ENCODE data around the gene THRA. TPM values are rescaled to one million over a fixed set of nuclear protein-coding genes. Genes with fewer than 3 reads are reported as not detected.

Gene THRA
- total RNA-seq, 2 donors from 2014 or later, result 10.3 to 14.4 TPM

DNA sequence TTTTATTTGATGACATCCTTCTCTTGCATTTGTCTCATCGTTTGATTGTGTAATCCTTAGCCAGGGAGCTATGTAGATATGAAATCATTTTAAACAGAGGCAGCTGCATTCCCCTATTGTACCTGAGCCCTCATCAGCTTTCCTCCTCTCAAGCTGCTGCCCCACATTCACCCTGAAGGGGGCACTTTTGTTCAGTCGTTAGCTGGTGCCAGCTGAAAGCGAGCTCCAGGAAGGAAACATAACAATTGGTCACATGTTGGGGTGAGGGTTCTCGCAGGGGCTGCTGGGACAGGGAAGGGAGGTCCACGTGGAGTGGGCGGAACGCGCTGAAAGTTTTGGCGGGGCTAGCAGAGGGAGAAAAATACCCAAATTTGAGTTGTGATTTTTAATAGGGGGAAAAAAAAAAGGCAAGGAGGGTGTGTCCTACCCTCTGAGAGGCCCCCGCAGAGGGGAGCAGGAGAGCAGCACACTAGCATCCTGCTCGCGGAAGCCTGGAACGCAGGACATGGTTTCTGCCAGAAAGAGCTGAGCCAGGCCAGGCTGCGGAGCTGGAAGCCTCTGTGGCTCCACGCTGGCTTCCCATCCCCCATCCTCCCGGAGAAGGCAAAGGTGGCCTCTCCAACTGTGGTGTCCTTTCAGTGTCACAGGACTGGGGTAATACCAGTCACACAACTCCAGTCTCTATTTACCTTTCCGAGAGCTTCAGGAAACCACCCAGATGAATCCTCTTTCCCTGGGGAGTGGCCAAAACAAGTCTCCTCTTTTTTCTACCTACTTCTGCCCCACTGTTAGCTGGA, 50.5 kb downstream of the THRA start:
- Mint-ChIP-seq H3K36me3 (ENCODE audit: low read depth) (no peaks in the 10 kb centered on the region), H3K27me3 (no peaks in the 10 kb centered on the region), H3K9me3 (no peaks in the 10 kb centered on the region), H3K4me1 (peaks cover 41% of the 10 kb centered on the region), H3K27ac (peak overlapping the region; percentile 80), H3K4me3 (peak overlapping the region; percentile 77)
- ATAC-seq (replicated peaks), result peak; percentile 86

DNA sequence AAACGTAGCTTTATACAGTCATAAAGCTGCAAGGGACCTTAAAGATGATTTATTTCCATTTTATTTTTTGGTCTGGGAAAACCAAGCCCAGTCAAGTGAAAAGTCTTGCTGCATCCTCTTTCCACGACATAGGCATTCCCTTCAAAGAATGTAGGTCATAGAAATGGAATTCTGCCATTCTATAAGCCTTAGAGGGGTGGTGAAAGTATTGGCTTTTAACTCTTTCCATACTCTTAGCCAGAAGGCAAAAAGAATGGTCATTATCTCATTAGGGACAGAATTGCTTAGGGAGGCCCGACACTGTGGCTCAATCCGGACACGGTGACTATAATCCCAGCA, 51.1 kb downstream of the THRA start:
- Mint-ChIP-seq H3K36me3 (ENCODE audit: low read depth) (no peaks in the 10 kb centered on the region), H3K9me3 (no peaks in the 10 kb centered on the region), H3K4me3 (peak overlapping the region; percentile 77), H3K27ac (peak overlapping the region; percentile 80), H3K4me1 (peaks cover 42% of the 10 kb centered on the region), H3K27me3 (no peaks in the 10 kb centered on the region)
- ATAC-seq (replicated peaks), result no peak

DNA sequence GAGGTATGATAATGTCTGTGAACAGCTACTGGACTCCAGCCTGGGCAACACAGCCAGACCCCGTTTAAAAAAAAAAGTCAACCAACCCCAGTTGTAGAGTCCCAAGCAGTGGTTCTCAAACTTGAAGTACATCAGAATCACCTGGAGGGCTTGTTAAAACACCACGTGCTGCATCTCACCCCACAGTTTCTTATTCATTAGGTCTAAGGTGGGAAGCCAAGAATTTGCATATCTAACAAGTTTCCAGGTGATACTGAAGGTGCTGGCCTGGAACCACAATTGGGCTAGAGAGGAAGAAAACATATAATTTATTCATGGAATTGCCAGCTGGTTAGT, 52.3 kb downstream of the THRA start:
- Mint-ChIP-seq H3K27ac (peak overlapping the region; percentile 8), H3K9me3 (no peaks in the 10 kb centered on the region), H3K27me3 (no peaks in the 10 kb centered on the region), H3K4me3 (no peak overlapping the region), H3K36me3 (ENCODE audit: low read depth) (no peaks in the 10 kb centered on the region), H3K4me1 (peaks cover 35% of the 10 kb centered on the region)
- ATAC-seq (replicated peaks), result no peak

DNA sequence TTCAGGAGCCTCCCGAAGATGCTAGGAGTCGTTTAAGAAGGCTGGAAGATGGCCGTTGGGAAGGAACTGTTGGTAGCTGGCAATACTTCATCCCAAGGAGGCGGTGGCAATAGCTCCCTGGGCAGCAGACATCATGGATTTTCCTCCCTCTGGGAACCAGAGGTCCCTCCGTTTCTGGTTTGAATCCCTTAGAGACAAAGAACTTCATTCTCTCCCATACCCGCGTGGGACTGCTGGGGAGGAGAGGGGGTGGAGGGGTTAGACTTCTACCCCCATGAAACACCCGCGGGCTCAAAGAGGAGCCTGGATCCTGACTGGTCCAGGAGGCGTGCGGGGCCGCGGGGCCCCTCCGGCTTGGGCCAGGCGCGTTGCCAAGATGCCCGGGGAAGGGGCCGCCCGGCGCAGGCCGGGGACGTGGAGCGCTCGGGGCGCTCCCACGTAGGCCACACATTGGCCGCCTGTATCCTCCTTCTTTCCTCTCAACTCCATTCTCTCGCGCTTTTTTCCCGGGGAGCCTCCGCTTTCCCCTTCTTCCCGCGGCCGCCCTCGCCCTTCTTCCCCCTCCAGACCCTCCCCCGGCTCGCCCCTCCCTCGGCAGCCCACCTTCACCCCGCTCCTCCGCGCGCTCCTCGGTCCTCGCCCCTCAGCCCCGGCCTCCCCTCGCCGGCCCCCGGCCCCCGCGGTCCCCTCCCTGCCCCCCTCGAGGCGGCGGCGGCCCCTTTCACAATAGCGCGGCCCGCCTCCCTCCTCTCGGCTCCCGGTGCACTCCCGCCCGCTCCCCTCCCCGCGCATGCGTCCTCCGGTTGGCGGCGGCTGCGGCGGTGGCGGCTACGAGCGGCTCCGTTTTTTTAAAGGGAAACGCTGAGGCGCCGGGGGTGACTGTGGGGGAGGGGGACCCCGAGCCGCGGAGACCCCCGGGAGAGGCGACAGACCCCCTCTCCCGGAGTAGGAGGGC, 58.7 kb downstream of the THRA start, which contains the start of gene MSL1:
TSS of gene MSL1 (plus strand) at position 791 of the 955 bp plus-strand sequence. CDS start 642 bp downstream, outside the sequence.
- ATAC-seq (replicated peaks), result peak; percentile 78
- no peaks in the 10 kb centered on the region for H3K9me3 Mint-ChIP-seq
- H3K27ac Mint-ChIP-seq, result peak within 1 kb of the TSS; percentile 85
- H3K4me3 Mint-ChIP-seq, result peak within 1 kb of the TSS; percentile 80
- no peaks in the 10 kb centered on the region for H3K27me3 Mint-ChIP-seq
- peaks cover 25% of the 10 kb centered on the region for H3K4me1 Mint-ChIP-seq
- H3K36me3 Mint-ChIP-seq (ENCODE audit: low read depth), result peaks cover 45% of the 10 kb centered on the region

DNA sequence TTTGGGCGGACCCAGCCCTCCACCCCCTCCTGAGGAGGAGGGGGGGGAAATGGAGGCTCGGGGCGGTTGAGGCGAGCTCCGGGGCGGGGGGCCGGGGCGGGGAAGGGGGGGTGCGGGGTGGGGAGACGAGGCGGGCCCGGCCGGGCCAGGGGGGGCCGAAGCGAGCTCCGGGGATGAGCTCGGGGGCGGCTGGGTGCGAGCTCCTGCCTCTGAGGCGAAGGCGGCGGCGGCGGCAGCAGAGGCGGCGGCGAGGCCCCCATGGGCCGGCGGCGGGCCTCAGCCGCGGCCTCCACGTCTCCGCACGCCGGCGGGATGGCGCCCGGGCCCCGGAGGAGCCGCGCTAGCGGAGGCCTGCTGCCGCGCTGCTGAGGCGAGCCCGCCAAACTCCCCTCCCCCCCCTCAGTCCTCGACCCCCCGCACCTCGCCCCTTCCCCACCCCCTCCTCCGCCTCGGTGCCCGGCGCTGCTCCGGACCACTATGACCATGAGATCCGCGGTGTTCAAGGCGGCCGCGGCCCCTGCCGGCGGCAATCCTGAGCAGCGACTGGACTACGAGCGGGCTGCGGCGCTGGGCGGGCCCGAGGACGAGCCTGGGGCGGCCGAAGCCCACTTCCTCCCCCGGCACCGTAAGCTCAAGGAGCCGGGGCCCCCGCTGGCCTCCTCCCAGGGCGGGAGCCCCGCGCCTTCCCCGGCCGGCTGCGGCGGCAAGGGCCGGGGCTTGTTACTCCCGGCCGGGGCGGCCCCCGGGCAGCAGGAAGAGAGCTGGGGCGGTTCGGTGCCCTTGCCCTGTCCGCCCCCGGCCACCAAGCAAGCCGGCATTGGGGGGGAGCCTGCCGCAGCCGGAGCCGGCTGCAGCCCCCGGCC, 59.6 kb downstream of the THRA start:
- H3K27ac Mint-ChIP-seq, result peak overlapping the region; percentile 79

DNA sequence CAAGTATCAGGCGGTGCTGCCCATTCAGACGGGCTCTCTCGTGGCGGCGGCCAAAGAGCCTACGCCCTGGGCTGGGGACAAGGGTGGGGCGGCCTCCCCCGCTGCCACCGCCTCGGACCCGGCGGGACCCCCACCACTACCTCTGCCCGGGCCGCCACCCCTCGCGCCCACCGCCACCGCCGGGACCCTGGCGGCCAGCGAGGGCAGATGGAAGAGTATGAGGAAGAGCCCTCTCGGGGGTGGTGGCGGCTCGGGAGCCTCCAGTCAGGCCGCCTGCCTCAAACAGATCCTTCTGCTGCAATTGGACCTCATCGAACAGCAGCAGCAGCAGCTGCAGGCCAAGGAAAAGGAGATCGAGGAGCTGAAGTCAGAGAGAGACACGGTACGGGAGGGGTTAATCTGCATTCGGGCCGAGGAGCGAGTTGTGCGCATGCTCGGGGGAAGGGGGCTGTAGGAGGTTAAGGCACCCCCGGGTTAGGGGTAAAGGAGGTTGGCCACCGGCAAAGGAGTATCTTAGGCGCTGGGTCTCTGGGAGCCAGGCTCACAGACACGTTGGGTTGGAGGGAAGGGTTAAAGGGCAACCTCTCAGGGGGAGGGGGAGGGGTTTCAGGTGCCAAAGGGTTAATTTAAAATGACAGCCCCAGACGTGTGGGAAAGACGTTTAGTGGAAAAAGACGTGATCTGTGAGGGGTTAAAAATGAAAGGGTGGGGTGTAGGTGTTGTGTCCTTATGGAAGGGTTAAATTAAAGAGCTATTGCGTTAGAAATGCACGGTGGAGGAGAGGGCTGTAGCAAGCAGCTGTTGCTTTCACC, 60.4 kb downstream of the THRA start:
- Mint-ChIP-seq H3K27me3 (no peaks in the 10 kb centered on the region), H3K4me3 (peak overlapping the region; percentile 83), H3K9me3 (no peaks in the 10 kb centered on the region), H3K4me1 (peaks cover 25% of the 10 kb centered on the region), H3K27ac (peak overlapping the region; percentile 79), H3K36me3 (ENCODE audit: low read depth) (peaks cover 63% of the 10 kb centered on the region)
- ATAC-seq (replicated peaks), result peak; percentile 27

More for the DNA sequence above, 59.6 kb downstream of the THRA start:
- no peaks in the 10 kb centered on the region for H3K27me3 Mint-ChIP-seq
- no peaks in the 10 kb centered on the region for H3K9me3 Mint-ChIP-seq
- peak overlapping the region; percentile 83 for H3K4me3 Mint-ChIP-seq
- ATAC-seq (replicated peaks), result peak; percentile 41
- peaks cover 25% of the 10 kb centered on the region for H3K4me1 Mint-ChIP-seq
- peaks cover 54% of the 10 kb centered on the region for H3K36me3 Mint-ChIP-seq (ENCODE audit: low read depth)

DNA sequence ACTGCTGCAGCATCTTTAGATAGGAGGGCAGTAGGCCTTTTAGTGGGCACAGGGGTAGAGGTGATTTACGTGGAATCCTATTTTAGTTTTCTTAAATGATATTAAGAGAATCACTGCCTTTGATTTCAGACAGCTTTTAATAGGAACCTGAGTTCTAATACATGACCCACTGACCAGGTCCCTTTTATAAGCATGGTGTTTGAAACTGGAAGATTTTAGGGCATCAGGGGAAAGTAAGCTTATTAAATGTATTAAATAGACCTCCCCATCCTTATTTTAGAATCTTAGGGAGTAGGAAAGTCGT, 61.0 kb downstream of the THRA start:
- no peak for ATAC-seq (replicated peaks)
- Mint-ChIP-seq H3K36me3 (ENCODE audit: low read depth) (peaks cover 67% of the 10 kb centered on the region), H3K27me3 (no peaks in the 10 kb centered on the region), H3K9me3 (no peaks in the 10 kb centered on the region), H3K4me1 (peaks cover 20% of the 10 kb centered on the region), H3K27ac (peak overlapping the region; percentile 79), H3K4me3 (peak overlapping the region; percentile 83)

DNA sequence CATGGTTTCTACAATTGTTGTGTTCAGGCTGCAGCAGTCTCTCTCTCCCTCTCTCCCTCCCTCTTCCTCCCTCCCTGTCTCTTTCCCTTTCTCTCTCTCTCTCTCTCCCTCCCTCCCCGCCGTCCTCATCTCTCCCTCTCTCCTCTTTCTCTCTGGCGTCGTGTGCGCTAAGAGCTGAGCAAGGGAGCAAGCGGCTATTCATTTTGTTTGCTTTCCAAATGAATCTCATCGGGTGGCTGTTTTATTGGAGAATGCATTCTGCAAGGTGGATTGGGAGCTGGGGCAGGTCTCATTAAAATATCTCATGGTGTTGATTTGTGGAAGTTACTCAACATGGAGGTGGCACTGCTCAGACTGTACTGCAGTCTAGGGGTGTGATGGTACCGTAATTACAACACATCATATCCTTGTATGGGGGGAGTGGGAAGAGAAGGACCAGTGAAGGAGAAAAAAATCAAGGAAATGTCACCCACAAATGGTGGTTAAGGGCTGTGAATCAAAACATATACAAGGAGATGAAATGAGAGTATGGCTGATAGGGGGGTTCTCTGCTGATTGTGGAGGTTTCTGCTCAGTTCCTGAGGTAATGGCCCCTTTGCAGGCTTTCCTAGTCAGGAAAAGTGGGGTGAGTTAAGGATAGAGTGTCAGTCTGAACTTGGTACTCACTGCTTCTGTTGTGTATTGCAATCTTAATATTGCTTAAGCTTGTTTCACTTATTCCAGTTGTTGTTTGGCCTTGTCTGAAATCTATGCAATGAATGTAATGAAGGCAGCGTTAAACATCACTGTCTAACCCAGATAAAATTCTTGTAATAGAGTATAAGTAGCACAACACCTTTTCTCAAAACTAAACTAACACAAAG, 61.7 kb downstream of the THRA start:
- Mint-ChIP-seq H3K4me3 (peak overlapping the region; percentile 83), H3K27me3 (no peaks in the 10 kb centered on the region), H3K27ac (peak overlapping the region; percentile 79), H3K36me3 (ENCODE audit: low read depth) (peaks cover 75% of the 10 kb centered on the region), H3K9me3 (no peaks in the 10 kb centered on the region), H3K4me1 (peaks cover 20% of the 10 kb centered on the region)
- ATAC-seq (replicated peaks), result no peak

DNA sequence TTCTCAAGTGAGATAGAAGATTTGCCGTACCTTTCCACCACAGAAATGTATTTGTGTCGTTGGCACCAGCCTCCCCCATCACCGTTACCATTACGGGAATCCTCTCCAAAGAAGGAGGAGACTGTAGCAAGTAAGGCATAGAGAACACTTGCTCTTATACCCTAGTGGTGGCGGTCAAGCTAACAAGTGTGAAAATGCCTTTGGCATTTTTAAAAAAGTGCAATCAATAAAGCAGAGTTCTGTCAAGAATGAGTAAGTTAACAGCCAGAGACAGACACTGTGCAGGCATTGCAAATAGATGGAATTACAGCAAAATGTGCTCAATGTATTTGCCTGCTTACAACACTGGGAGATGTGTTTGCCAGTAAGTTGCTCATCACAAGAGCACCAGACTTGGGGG, 66.7 kb downstream of the THRA start:
- no peak for ATAC-seq (replicated peaks)
- H3K27me3 Mint-ChIP-seq, result no peaks in the 10 kb centered on the region
- no peak overlapping the region for H3K4me3 Mint-ChIP-seq
- peak overlapping the region; percentile 40 for H3K27ac Mint-ChIP-seq
- H3K9me3 Mint-ChIP-seq, result no peaks in the 10 kb centered on the region
- peaks cover 4% of the 10 kb centered on the region for H3K4me1 Mint-ChIP-seq
- H3K36me3 Mint-ChIP-seq (ENCODE audit: low read depth), result peaks cover 99% of the 10 kb centered on the region

DNA sequence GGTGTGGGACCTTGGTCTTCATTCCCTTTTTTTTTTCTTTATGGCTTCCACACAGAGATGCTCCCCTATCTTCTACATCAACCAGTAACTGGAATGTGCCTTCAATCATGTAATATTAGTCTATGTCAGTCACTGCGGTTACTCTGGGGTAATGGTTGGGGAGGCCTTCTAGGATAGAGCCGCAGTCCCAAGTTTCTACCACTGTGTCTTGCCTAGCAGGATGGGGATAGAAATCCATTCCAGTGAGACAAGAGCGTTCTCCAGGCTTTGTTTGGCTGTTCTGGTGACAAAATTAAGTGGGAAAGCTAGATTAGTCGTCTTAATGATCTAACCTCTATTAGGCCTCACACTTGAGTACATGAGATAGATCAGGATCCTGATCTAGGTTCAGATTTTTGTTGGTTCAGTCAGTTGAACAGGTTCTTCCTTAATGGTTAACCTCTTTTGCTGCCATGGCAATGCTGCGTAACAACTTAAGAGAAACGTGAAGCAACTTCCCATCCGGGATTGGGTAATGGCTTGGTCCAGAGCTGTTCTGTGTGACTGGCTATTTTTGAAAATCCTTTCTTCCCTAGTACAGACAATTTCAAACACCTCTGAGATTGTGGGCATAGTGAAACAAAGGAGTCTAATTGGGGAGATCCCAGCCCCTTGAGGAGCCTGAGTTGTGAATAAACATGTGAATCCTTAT, 67.7 kb downstream of the THRA start:
- Mint-ChIP-seq H3K27me3 (no peaks in the 10 kb centered on the region), H3K36me3 (ENCODE audit: low read depth) (peaks cover 99% of the 10 kb centered on the region), H3K4me3 (no peak overlapping the region), H3K27ac (peak overlapping the region; percentile 11), H3K9me3 (no peaks in the 10 kb centered on the region), H3K4me1 (peaks cover 3% of the 10 kb centered on the region)
- no peak for ATAC-seq (replicated peaks)

DNA sequence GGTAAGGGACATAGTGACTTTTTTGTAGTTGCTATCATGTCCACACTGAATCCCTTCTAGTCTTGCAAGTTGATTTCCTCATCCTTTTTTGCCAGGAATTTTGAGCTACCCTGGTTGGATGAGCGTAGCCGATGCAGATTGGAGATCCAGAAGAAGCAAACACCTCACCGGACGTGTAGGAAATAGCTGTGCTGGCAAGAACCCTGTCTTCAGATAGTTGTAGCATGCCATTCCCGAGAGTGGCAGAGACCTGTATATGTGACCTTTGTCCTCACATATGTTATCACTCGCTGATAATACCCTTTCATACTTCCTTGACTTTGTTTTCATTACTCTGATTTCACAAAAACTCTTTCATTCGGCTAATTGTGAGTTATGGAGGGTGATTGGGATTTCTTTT, 71.4 kb downstream of the THRA start:
- ATAC-seq (replicated peaks), result no peak
- Mint-ChIP-seq H3K4me3 (no peak overlapping the region), H3K36me3 (ENCODE audit: low read depth) (peaks cover 92% of the 10 kb centered on the region), H3K27ac (peak overlapping the region; percentile 90), H3K27me3 (no peaks in the 10 kb centered on the region), H3K4me1 (peaks cover 12% of the 10 kb centered on the region), H3K9me3 (no peaks in the 10 kb centered on the region)

DNA sequence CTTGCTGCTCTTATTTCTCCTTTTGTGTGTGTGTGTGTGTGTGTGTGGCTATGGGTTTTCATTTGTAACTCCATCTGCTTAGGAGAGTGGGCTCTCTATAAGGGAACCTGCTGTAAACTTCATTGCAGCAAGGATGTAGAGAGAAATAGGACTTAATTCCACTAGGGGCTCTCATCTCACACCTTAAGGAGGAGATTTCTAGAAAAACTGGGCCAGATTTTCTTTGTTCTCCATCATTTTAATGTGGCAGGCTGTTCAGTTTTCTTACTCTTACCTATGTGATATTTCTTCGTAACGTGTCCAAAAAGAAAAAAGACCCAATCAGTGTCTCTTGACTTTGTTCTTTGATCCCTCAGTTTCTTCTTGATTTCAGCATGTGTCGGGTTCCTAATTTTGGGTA, 73.1 kb downstream of the THRA start:
- H3K27ac Mint-ChIP-seq, result peak overlapping the region; percentile 90
- H3K36me3 Mint-ChIP-seq (ENCODE audit: low read depth), result peaks cover 92% of the 10 kb centered on the region
- H3K4me1 Mint-ChIP-seq, result peaks cover 12% of the 10 kb centered on the region
- H3K9me3 Mint-ChIP-seq, result no peaks in the 10 kb centered on the region
- no peaks in the 10 kb centered on the region for H3K27me3 Mint-ChIP-seq
- no peak for ATAC-seq (replicated peaks)
- H3K4me3 Mint-ChIP-seq, result no peak overlapping the region
